ENCODE results near the gene PBX1. TPM values are rescaled to one million over a fixed set of nuclear protein-coding genes. Genes with fewer than 3 reads are reported as not detected.

The PBX1 gene
- total RNA-seq, 2 experiments from 2014 or later, result not detected

DNA sequence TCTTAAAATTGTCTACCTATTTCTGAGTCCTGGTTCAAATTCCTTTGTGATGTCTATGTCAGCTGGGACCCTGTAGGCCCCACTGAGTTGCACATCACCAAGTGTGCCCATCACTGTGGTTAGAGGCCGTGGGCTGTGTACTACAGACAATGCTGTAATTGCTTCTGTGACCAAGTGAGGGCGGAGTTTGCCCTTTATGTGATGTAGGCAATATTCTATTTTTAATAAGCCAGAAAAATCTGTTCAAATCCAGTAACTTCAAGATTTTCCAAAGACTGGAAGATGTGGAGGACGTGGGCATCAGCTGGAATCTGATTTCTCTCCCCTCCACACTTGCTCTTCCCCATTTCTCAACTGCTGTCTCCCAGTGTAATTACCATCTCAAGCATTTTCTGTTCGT, 215.4 kb downstream of the PBX1 start:
- POLR2A ChIA-PET, result no interaction called here
- Mint-ChIP-seq H3K4me3 (no peak overlapping the region), H3K9me3 (no peaks in the 10 kb centered on the region), H3K27ac (no peak overlapping the region), H3K27me3 (no peaks in the 10 kb centered on the region), H3K4me1 (ENCODE audit: low read depth) (no peaks in the 10 kb centered on the region), H3K36me3 (ENCODE audit: low read depth) (no peaks in the 10 kb centered on the region)
- no peak for ATAC-seq
- no peak for DNase-seq
- intact Hi-C loops (cut with micrococcal nuclease), result no loop called here
- TF ChIP-seq, protein P1, sequence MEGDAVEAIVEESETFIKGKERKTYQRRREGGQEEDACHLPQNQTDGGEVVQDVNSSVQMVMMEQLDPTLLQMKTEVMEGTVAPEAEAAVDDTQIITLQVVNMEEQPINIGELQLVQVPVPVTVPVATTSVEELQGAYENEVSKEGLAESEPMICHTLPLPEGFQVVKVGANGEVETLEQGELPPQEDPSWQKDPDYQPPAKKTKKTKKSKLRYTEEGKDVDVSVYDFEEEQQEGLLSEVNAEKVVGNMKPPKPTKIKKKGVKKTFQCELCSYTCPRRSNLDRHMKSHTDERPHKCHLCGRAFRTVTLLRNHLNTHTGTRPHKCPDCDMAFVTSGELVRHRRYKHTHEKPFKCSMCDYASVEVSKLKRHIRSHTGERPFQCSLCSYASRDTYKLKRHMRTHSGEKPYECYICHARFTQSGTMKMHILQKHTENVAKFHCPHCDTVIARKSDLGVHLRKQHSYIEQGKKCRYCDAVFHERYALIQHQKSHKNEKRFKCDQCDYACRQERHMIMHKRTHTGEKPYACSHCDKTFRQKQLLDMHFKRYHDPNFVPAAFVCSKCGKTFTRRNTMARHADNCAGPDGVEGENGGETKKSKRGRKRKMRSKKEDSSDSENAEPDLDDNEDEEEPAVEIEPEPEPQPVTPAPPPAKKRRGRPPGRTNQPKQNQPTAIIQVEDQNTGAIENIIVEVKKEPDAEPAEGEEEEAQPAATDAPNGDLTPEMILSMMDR (IDR thresholded peaks at IDR 0.05), result no peak
- CTCF ChIA-PET, result interaction anchor here (1.3 to 2.4 kb wide), 2 partner anchors 8 to 13 kb away, joined by 5 to 7 read pairs; no protein-coding TSS in a partner anchor

DNA sequence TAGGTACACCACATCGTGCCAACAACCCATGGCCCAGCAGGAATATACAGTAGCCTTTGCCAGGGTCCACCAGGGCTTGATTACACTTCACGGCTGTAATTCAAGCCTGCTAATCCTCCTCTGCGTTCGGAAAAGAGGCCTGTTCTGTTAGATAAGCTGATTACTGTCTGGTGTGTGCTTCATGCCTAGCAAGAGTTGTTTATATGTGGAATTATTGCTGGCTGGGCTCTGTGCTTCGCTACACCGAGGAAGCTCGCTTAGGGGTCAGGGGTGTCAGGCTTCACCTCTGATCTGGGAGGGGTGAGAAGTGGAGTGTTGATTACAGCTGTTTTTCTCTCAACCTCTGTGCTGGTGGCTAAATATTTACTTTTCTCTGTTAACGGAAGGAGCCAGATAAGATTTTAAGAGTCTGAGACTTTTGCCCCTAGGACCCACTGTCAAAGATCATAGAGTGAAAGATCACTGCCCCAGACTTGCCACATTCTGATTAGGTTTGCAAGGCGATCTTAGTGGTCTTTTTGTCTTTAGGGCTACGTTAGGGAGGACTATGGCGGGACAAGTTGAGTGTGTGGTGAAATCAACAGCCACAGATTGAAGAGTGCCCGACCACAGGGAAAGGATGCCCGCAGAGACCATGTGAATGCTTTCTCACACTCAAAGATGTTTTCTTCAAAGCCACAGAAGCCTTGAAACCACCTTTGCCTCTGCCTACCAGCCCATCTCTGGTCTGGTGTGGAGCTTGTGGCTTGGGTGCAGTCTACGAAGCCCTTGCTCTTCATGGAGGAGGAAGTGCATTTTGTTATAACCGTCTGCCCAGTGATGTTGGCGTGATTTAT, 216.1 kb downstream of the PBX1 start:
- no peak for DNase-seq
- Mint-ChIP-seq H3K9me3 (no peaks in the 10 kb centered on the region), H3K27ac (no peak overlapping the region), H3K4me1 (ENCODE audit: low read depth) (no peaks in the 10 kb centered on the region), H3K36me3 (ENCODE audit: low read depth) (no peaks in the 10 kb centered on the region), H3K27me3 (no peaks in the 10 kb centered on the region), H3K4me3 (no peak overlapping the region)
- intact Hi-C loops (cut with micrococcal nuclease), result no loop called here
- TF ChIP-seq, protein P1 (IDR thresholded peaks at IDR 0.05), result no peak
- ChIA-PET POLR2A (no interaction called here), CTCF (interaction anchor here (1.3 to 2.4 kb wide), 2 partner anchors 12 to 13 kb away, joined by 4 to 7 read pairs; no protein-coding TSS in a partner anchor)
- no peak for ATAC-seq

DNA sequence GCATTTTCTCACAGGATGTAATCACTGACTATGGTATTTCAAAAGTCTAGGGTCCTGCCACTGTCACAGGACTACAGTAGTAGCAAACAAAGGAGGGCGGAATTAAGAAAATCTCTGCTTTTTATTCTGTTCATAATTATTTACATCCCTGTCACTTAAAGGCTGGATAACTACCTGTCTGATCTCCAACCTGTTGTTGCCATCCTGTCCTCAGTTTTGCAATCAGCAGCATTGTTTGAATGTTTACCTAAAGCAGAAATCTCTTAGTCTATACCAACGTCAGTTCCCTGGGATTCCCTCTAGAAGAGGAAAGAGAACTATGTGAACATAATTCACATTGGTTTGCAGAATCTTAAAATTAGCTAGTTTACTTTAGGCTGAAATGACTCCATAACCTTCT, 218.5 kb downstream of the PBX1 start:
- POLR2A ChIA-PET, result no interaction called here
- no peaks in the 10 kb centered on the region for H3K4me1 Mint-ChIP-seq (ENCODE audit: low read depth)
- H3K27ac Mint-ChIP-seq, result no peak overlapping the region
- no peaks in the 10 kb centered on the region for H3K27me3 Mint-ChIP-seq
- CTCF ChIA-PET, result no interaction called here
- DNase-seq, result no peak
- TF ChIP-seq, protein P1 (IDR thresholded peaks at IDR 0.05), result no peak
- no peaks in the 10 kb centered on the region for H3K9me3 Mint-ChIP-seq
- H3K36me3 Mint-ChIP-seq (ENCODE audit: low read depth), result no peaks in the 10 kb centered on the region
- no peak for ATAC-seq
- H3K4me3 Mint-ChIP-seq, result no peak overlapping the region
- intact Hi-C loops (cut with micrococcal nuclease), result no loop called here

DNA sequence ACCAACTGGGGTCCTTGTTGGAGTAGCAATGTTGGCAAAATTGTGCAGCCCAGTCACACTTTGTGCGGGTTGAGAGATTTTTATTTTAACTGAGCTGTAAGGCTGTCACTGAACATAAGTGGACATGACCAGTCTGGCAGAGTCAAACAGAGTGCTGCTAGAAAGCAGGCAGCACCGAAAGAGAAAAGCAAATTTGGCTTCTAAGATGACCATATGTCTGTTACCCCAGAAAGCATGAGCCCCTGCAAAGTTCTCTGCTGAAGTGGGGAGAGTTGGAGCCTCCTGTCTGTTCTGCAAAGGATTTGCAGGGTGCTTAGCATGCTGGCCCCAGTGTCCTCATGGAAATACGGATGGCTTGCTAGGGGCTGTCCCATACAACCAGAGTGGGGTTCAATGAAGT, 220.4 kb downstream of the PBX1 start:
- Mint-ChIP-seq H3K4me3 (no peak overlapping the region), H3K9me3 (no peaks in the 10 kb centered on the region), H3K27ac (no peak overlapping the region), H3K4me1 (ENCODE audit: low read depth) (no peaks in the 10 kb centered on the region), H3K36me3 (ENCODE audit: low read depth) (no peaks in the 10 kb centered on the region), H3K27me3 (no peaks in the 10 kb centered on the region)
- DNase-seq, result no peak
- ChIA-PET POLR2A (no interaction called here), CTCF (interaction anchor here (1.5 to 1.9 kb wide), 2 partner anchors 9 to 15 kb away, joined by 3 to 5 read pairs; no protein-coding TSS in a partner anchor)
- intact Hi-C loops (cut with micrococcal nuclease), result no loop called here
- TF ChIP-seq, protein P1 (IDR thresholded peaks at IDR 0.05), result no peak
- ATAC-seq, result no peak

DNA sequence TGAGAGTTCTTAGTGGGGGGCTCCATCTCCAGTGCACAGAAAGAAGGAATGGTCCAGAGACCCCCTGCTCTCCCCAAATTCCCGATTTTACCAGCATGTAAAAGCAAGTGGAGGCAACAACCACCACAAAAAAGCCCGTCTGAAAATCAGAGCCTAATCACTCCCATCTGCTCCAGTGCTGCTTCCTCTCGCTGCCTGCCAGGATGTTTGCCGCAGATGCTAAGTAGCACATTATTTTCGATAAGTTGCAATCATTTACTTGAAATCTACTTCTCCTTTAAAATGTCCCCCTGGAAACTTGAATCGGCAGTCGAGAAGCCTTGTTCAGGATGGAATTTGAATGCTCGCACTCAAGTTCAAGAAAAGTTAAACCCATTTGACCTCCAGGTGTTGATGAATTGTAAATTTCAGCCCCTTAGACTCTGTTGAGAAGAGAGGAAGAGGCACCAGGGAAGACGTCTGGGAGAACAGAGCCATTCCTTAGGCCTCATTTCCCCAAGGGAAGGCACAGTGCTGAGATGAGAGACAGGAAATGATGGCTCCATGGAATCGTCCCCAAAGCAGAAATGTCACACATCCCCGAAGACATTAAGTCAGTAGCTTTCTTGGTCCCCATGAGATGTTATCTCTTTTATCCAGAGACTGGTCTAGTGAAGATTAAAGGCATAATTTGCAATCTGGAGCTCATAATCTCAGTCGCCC, 221.3 kb downstream of the PBX1 start:
- Mint-ChIP-seq H3K36me3 (ENCODE audit: low read depth) (no peaks in the 10 kb centered on the region), H3K4me3 (no peak overlapping the region), H3K27ac (no peak overlapping the region), H3K9me3 (no peaks in the 10 kb centered on the region), H3K27me3 (no peaks in the 10 kb centered on the region), H3K4me1 (ENCODE audit: low read depth) (no peaks in the 10 kb centered on the region)
- POLR2A ChIA-PET, result no interaction called here
- TF ChIP-seq, protein P1 (IDR thresholded peaks at IDR 0.05), result no peak
- DNase-seq, result no peak
- no peak for ATAC-seq
- CTCF ChIA-PET, result no interaction called here
- intact Hi-C loops (cut with micrococcal nuclease), result no loop called here

Data from activated CD8-positive, alpha-beta T cell treated with anti-CD3 and anti-CD28 coated beads for 36 hours (primary cell).